HEK293 (cell line): ENCODE data around the gene CPNE5.

Experiments
- GLIS2 ChIP-seq: fragments of 450-650 bp; formaldehyde crosslinking; IDR thresholded peaks from 2 replicates; pipeline ENCODE4 v1.5.1; 2016; ENCODE audit warnings: missing biosample characterization, missing genetic modification characterization
- HOXD13 ChIP-seq: sonication (generic); formaldehyde crosslinking; IDR thresholded peaks from 2 replicates; pipeline ENCODE4 v1.8.0; 2022; ENCODE audit warnings: missing genetic modification reagents, borderline replicate concordance
- MYNN ChIP-seq: fragments of 450-650 bp; formaldehyde crosslinking; IDR thresholded peaks from 2 replicates; pipeline ENCODE4 v1.5.1; 2016; ENCODE audit warnings: missing biosample characterization, missing genetic modification characterization, borderline replicate concordance
- MZF1 ChIP-seq: fragments of 450-650 bp; formaldehyde crosslinking; IDR thresholded peaks from 2 replicates; pipeline ENCODE4 v1.5.1; 2017; ENCODE audit warnings: missing biosample characterization, missing genetic modification characterization, borderline replicate concordance
- ZBTB10 ChIP-seq: fragments of 450-650 bp; formaldehyde crosslinking; IDR thresholded peaks from 2 replicates; pipeline ENCODE4 v1.5.1; 2016; ENCODE audit warnings: missing biosample characterization, missing genetic modification characterization
- ZFP41 ChIP-seq: fragments of 450-650 bp; formaldehyde crosslinking; IDR thresholded peaks from 2 replicates; pipeline ENCODE4 v1.5.1; 2016; ENCODE audit warnings: missing biosample characterization, missing genetic modification characterization, borderline replicate concordance
- ZNF138 ChIP-seq: fragments of 450-650 bp; formaldehyde crosslinking; IDR thresholded peaks from 2 replicates; pipeline ENCODE4 v1.5.1; 2016; ENCODE audit warnings: missing biosample characterization, missing genetic modification characterization, borderline replicate concordance
- ZNF146 ChIP-seq: fragments of 450-650 bp; formaldehyde crosslinking; IDR thresholded peaks from 2 replicates; pipeline ENCODE4 v1.5.1; 2016; ENCODE audit warnings: missing biosample characterization, missing genetic modification characterization
- ZNF148 ChIP-seq: fragments of 450-650 bp; formaldehyde crosslinking; IDR thresholded peaks from 2 replicates; pipeline ENCODE4 v1.5.0; 2017; ENCODE audit warnings: missing biosample characterization, missing genetic modification characterization, borderline replicate concordance
- ZNF292 ChIP-seq: fragments of 450-650 bp; formaldehyde crosslinking; IDR thresholded peaks from 2 replicates; pipeline ENCODE4 v1.5.1; 2016; ENCODE audit warnings: low read depth, missing biosample characterization, missing genetic modification characterization, borderline replicate concordance
- ZNF830 ChIP-seq: fragments of 450-650 bp; IDR thresholded peaks from 2 replicates; pipeline ENCODE4 v1.5.0; 2018; ENCODE audit warnings: missing biosample characterization, missing genetic modification characterization, low read depth, mild to moderate bottlenecking, moderate library complexity
- ZNF837 ChIP-seq: fragments of 450-650 bp; formaldehyde crosslinking; IDR thresholded peaks from 2 replicates; pipeline ENCODE4 v1.5.1; 2016; ENCODE audit warnings: missing biosample characterization, missing genetic modification characterization
- ZSCAN18 ChIP-seq: fragments of 450-650 bp; formaldehyde crosslinking; IDR thresholded peaks from 2 replicates; pipeline ENCODE4 v1.5.1; 2016; ENCODE audit warnings: missing biosample characterization, missing genetic modification characterization
- TF ChIP-seq, protein P1 (sequence below): fragments of 450-650 bp; formaldehyde crosslinking; IDR thresholded peaks from 2 replicates; pipeline ENCODE4 v1.5.1; 2016; ENCODE audit warnings: missing biosample characterization, missing genetic modification characterization

- TF ChIP-seq HOXD13 (CRISPR knock-in tag) (no peak), ZBTB10 (tag by site-specific recombination) (no peak), ZNF837 (tag by site-specific recombination) (no peak), ZNF148 (no peak), ZNF138 (tag by site-specific recombination) (no peak), MZF1 (tag by site-specific recombination) (no peak), MYNN (no peak), ZSCAN18 (no peak), ZNF292 (tag by site-specific recombination) (no peak), ZNF146 (tag by site-specific recombination) (no peak), ZNF830 (no peak), ZFP41 (tag by site-specific recombination) (no peak), GLIS2 (tag by site-specific recombination) (no peak)
- TF ChIP-seq, protein P1, sequence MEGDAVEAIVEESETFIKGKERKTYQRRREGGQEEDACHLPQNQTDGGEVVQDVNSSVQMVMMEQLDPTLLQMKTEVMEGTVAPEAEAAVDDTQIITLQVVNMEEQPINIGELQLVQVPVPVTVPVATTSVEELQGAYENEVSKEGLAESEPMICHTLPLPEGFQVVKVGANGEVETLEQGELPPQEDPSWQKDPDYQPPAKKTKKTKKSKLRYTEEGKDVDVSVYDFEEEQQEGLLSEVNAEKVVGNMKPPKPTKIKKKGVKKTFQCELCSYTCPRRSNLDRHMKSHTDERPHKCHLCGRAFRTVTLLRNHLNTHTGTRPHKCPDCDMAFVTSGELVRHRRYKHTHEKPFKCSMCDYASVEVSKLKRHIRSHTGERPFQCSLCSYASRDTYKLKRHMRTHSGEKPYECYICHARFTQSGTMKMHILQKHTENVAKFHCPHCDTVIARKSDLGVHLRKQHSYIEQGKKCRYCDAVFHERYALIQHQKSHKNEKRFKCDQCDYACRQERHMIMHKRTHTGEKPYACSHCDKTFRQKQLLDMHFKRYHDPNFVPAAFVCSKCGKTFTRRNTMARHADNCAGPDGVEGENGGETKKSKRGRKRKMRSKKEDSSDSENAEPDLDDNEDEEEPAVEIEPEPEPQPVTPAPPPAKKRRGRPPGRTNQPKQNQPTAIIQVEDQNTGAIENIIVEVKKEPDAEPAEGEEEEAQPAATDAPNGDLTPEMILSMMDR (tag by site-specific recombination), result no peak
Measured at GRCh38 chr6:36838896-36839748, at the start of gene CPNE5.
